Muscle of leg (tissue), 11 donors: ENCODE measurements around the gene WDR47. TPM values are rescaled to one million over a fixed set of nuclear protein-coding genes. Genes with fewer than 3 reads are reported as not detected.
"Not testable (repeated sequence)": the region's sequence is repeated elsewhere in the genome, so short reads cannot be mapped to it uniquely, and the experiment has no call there.

Experiments used
- DNase-seq: peaks from one replicate; pipeline ENCODE4 v3.0.0; 2013
- H3K27ac ChIP-seq: one replicate; pipeline ENCODE4 v1.5.1; 2013; ENCODE audit warnings: mild to moderate bottlenecking, low read length, control low read depth
- H3K27me3 ChIP-seq: one replicate; pipeline ENCODE4 v1.6.1; 2013; ENCODE audit warnings: low read length; ENCODE audit not compliant: control insufficient read depth, insufficient read depth
- H3K36me3 ChIP-seq: one replicate; pipeline ENCODE4 v1.6.1; 2013; ENCODE audit warnings: low read length; ENCODE audit not compliant: control insufficient read depth, insufficient read depth
- H3K4me1 ChIP-seq: one replicate; pipeline ENCODE4 v1.6.1; 2013; ENCODE audit warnings: low read length; ENCODE audit not compliant: control insufficient read depth, insufficient read depth
- H3K4me3 ChIP-seq: one replicate; pipeline ENCODE4 v1.5.1; 2013; ENCODE audit warnings: low read length, control low read depth
- H3K9me3 ChIP-seq: replicated peaks from 2 replicates; pipeline ENCODE4 v1.6.1; 2013; ENCODE audit warnings: low read depth, low read length; ENCODE audit not compliant: control insufficient read depth
- WGBS: methylation state at CpG from one replicate; pipeline ENCODE4 v1.1.5; 2013; ENCODE audit warnings: missing lambda C conversion rate; ENCODE audit not compliant: insufficient coverage; 5-methylcytosine and 5-hydroxymethylcytosine counted together
- polyA plus RNA-seq, 8 donors: library from polyadenylated mRNA; unstranded; fragments of 120-200 nt; gene quantifications; one replicate each; pipeline versions ENCODE4 v1.2.1 to v1.2.3, GENCODE V29; 2013; ENCODE audit warnings: inconsistent platforms in 1 of 8, low replicate concordance in 1 of 8; ENCODE audit not compliant: insufficient read length in 8 of 8, insufficient read depth in 1 of 8
- total RNA-seq: library from RNA; stranded (reverse); fragments of 120-200 nt; gene quantifications from one replicate; pipeline ENCODE4 v1.2.4, GENCODE V29; 2013

WDR47 gene
- total and polyA plus RNA-seq, 9 donors: 8.4 to 12.2 (median 10.5) TPM

GRCh38 chr1:109056064-109056463 is 14.2 kb upstream of the WDR47 start:
- H3K9me3 ChIP-seq: no peaks in the 10 kb centered on the region
- no peaks in the 10 kb centered on the region for H3K27me3 ChIP-seq
- 82% methylated on average over 3 of the region's 3 CpGs for WGBS
- no peak overlapping the region for H3K27ac ChIP-seq
- H3K4me1 ChIP-seq: no peaks in the 10 kb centered on the region
- H3K36me3 ChIP-seq: no peaks in the 10 kb centered on the region
- DNase-seq: no peak
- H3K4me3 ChIP-seq: no peak overlapping the region

GRCh38 chr1:109052145-109052544 is 10.2 kb upstream of the WDR47 start:
- WGBS: 91% methylated on average over 3 of the region's 3 CpGs
- H3K27ac ChIP-seq, H3K36me3 ChIP-seq, H3K4me1 ChIP-seq, H3K27me3 ChIP-seq, H3K9me3 ChIP-seq, H3K4me3 ChIP-seq, DNase-seq: not testable (repeated sequence)

GRCh38 chr1:109050228-109050995 is 8.5 kb upstream of the WDR47 start:
- 72% methylated on average over 3 of the region's 7 CpGs for WGBS
- no peaks in the 10 kb centered on the region for H3K9me3 ChIP-seq
- no peak overlapping the region for H3K4me3 ChIP-seq
- no peaks in the 10 kb centered on the region for H3K27me3 ChIP-seq
- no peaks in the 10 kb centered on the region for H3K4me1 ChIP-seq
- no peak for DNase-seq
- no peaks in the 10 kb centered on the region for H3K36me3 ChIP-seq
- H3K27ac ChIP-seq: no peak overlapping the region

- Histone ChIP-seq H3K4me3 (no peak overlapping the region), H3K27me3 (no peaks in the 10 kb centered on the region), H3K9me3 (no peaks in the 10 kb centered on the region), H3K36me3 (no peaks in the 10 kb centered on the region), H3K4me1 (no peaks in the 10 kb centered on the region), H3K27ac (no peak overlapping the region)
- DNase-seq: no peak
- WGBS: 25% methylated on average over 1 of the region's 2 CpGs
Observed at GRCh38 chr1:109048335-109048734, 6.4 kb upstream of the WDR47 start.

- DNase-seq: no peak
- Histone ChIP-seq H3K4me1 (no peaks in the 10 kb centered on the region), H3K36me3 (no peaks in the 10 kb centered on the region), H3K9me3 (no peaks in the 10 kb centered on the region), H3K27me3 (no peaks in the 10 kb centered on the region), H3K4me3 (no peak overlapping the region), H3K27ac (no peak overlapping the region)
- 84% methylated on average over 6 of the region's 6 CpGs for WGBS
Observed at GRCh38 chr1:109047339-109047738, 5.4 kb upstream of the WDR47 start.

- DNase-seq: no peak
- no peak overlapping the region for H3K4me3 ChIP-seq
- WGBS: 83% methylated on average over 4 of the region's 4 CpGs
- H3K36me3 ChIP-seq: no peaks in the 10 kb centered on the region
- no peaks in the 10 kb centered on the region for H3K9me3 ChIP-seq
- H3K27me3 ChIP-seq: no peaks in the 10 kb centered on the region
- no peaks in the 10 kb centered on the region for H3K4me1 ChIP-seq
- H3K27ac ChIP-seq: no peak overlapping the region
Observed at GRCh38 chr1:109046671-109047070, 4.8 kb upstream of the WDR47 start.

GRCh38 chr1:109045595-109045994 is 3.7 kb upstream of the WDR47 start:
- Histone ChIP-seq H3K4me1 (no peaks in the 10 kb centered on the region), H3K9me3 (no peaks in the 10 kb centered on the region), H3K36me3 (no peaks in the 10 kb centered on the region), H3K27ac (no peak overlapping the region), H3K4me3 (no peak overlapping the region), H3K27me3 (no peaks in the 10 kb centered on the region)
- DNase-seq: no peak
- no CpG with 5 or more reads among the region's 1 CpG for WGBS

GRCh38 chr1:109040989-109041620 is 797 bp downstream of the WDR47 start:
- no peaks in the 10 kb centered on the region for H3K9me3 ChIP-seq
- peak overlapping the region; percentile 69 for H3K27ac ChIP-seq
- peak; percentile 46 for DNase-seq
- H3K36me3 ChIP-seq: no peaks in the 10 kb centered on the region
- peak overlapping the region; percentile 77 for H3K4me3 ChIP-seq
- H3K27me3 ChIP-seq: no peaks in the 10 kb centered on the region
- H3K4me1 ChIP-seq: no peaks in the 10 kb centered on the region
- WGBS: 0% methylated on average over 38 of the region's 44 CpGs

DNA sequence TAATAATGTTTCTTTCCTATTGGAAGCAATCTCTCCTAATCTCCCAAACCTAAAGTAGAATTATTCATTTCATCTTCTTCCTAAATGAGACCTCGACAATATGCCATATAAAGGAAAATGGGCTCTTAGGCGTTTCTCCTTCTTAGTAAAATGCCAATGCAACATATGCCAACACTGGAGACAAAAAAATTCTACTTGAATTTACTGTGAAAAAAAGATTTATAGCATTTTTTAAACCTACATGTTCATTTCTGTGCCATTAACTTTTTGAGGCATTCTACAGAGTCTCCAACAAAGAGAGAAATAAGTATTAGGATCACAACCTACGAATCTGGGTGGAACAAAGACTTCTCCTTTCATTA is 1.3 kb downstream of the WDR47 start:
- no peaks in the 10 kb centered on the region for H3K36me3 ChIP-seq
- no peak overlapping the region for H3K27ac ChIP-seq
- H3K9me3 ChIP-seq: no peaks in the 10 kb centered on the region
- H3K4me1 ChIP-seq: no peaks in the 10 kb centered on the region
- WGBS: no CpG with 5 or more reads among the region's 3 CpGs
- peak; percentile 33 for DNase-seq
- H3K27me3 ChIP-seq: no peaks in the 10 kb centered on the region
- peak overlapping the region; percentile 77 for H3K4me3 ChIP-seq

DNA sequence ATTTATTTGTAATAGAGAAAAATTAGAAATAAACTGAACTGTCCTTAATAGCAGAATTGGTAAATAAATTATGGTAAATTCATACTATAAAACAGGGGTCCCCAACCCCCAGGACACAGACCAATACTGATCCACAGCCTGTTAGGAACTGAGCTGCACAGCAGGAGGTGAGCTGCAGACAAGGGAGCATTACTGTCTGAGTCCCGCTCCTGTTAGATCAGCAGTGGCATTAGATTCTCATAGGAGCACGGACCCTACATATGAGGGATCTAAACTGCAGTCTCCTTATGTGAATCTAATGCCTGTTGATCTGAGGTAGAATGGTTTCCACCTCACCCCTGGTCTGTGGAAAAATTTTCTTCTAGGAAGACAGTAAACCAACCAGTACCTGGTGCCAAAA is 7.5 kb downstream of the WDR47 start:
- no peak for DNase-seq
- no peak overlapping the region for H3K4me3 ChIP-seq
- 86% methylated on average over 1 of the region's 2 CpGs for WGBS
- H3K4me1 ChIP-seq: no peaks in the 10 kb centered on the region
- H3K9me3 ChIP-seq: no peaks in the 10 kb centered on the region
- H3K27me3 ChIP-seq: no peaks in the 10 kb centered on the region
- no peak overlapping the region for H3K27ac ChIP-seq
- no peaks in the 10 kb centered on the region for H3K36me3 ChIP-seq
